NCI-H1092 treated with DMSO at 0.1 percent for 48 hours (cell line): ENCODE measurements around the gene MMP21.

Source experiments
- DNase-seq: peaks from one replicate; lab custom pipeline; 2025; lab: John Stamatoyannopoulos, UW

MMP21 gene

GRCh38 chr10:125775491-125776106 lies at the start of gene MMP21:
Gene MMP21 (minus strand): TSS chr10:125775821. CDS start chr10:125775821, 0 bp downstream.
- DNase-seq = no peak

GRCh38 chr10:125824736-125825135 lies 49.1 kb upstream of the MMP21 start:
- no peak for DNase-seq

- DNase-seq = no peak
These were observed 48.1 kb upstream of the MMP21 start for GRCh38 chr10:125823663-125824251.

- DNase-seq = peak; percentile 94
These were observed 47.4 kb upstream of the MMP21 start, which contains the start of the genes BCCIP and UROS for GRCh38 chr10:125822878-125823662. Gene BCCIP (plus strand): TSS chr10:125823546. CDS start chr10:125823558, 12 bp downstream. Gene UROS (minus strand): TSS chr10:125823258. CDS start chr10:125816499, 6,759 bp downstream.

GRCh38 chr10:125820701-125821100 lies 45.1 kb upstream of the MMP21 start:
- no peak for DNase-seq

GRCh38 chr10:125817337-125817946 lies 41.8 kb upstream of the MMP21 start:
- DNase-seq = no peak

- DNase-seq = no peak
These were observed 40.9 kb upstream of the MMP21 start for GRCh38 chr10:125816548-125816947.

GRCh38 chr10:125815764-125816163 lies 40.1 kb upstream of the MMP21 start:
- DNase-seq = no peak

- DNase-seq = no peak
These were observed 36.6 kb upstream of the MMP21 start for GRCh38 chr10:125812128-125812750.

GRCh38 chr10:125811251-125811650 lies 35.6 kb upstream of the MMP21 start:
- no peak for DNase-seq

GRCh38 chr10:125808047-125808446 lies 32.4 kb upstream of the MMP21 start:
- no peak for DNase-seq

- DNase-seq = no peak
These were observed 27.1 kb upstream of the MMP21 start for GRCh38 chr10:125802739-125803138.

- no peak for DNase-seq
These were observed 26.5 kb upstream of the MMP21 start for GRCh38 chr10:125802131-125802530.

GRCh38 chr10:125801574-125801973 lies 26.0 kb upstream of the MMP21 start:
- no peak for DNase-seq

GRCh38 chr10:125799451-125800182 lies 24.0 kb upstream of the MMP21 start:
- DNase-seq = no peak

GRCh38 chr10:125797994-125798662 lies 22.5 kb upstream of the MMP21 start:
- DNase-seq = no peak

GRCh38 chr10:125797424-125797823 lies 21.8 kb upstream of the MMP21 start:
- no peak for DNase-seq

- no peak for DNase-seq
These were observed 20.1 kb upstream of the MMP21 start for GRCh38 chr10:125795637-125796190.

GRCh38 chr10:125795128-125795527 lies 19.5 kb upstream of the MMP21 start:
- no peak for DNase-seq
